Right atrium auricular region (tissue), 2 donors: ENCODE results near the gene CAD. TPM values are rescaled to one million over a fixed set of nuclear protein-coding genes. Genes with fewer than 3 reads are reported as not detected.

Source experiments
- DNase-seq: peaks from one replicate; pipeline ENCODE4 v3.0.0-alpha.2; 2019; ENCODE audit warnings: low spot score
- H3K27ac ChIP-seq, 2 donors: fragments of 200-600 bp; sonication (generic); 1 replicate in 1 of 2; 2 replicates in 1 of 2; pipeline ENCODE4 v1.5.1; 2016 to 2019
- H3K27me3 ChIP-seq, 2 donors: fragments of 200-600 bp; sonication (generic); one replicate each; pipeline versions ENCODE4 v1.5.1 to v1.6.0; 2017 to 2019
- H3K36me3 ChIP-seq: fragments of 200-600 bp; sonication (generic); one replicate; pipeline ENCODE4 v1.5.1; 2016
- H3K4me1 ChIP-seq, 2 donors: fragments of 200-600 bp; sonication (generic); one replicate each; pipeline versions ENCODE4 v1.5.1 to v1.6.0; 2017 to 2019
- H3K4me3 ChIP-seq, 2 donors: fragments of 200-600 bp; sonication (generic); 1 replicate in 1 of 2; 2 replicates in 1 of 2; pipeline ENCODE4 v1.5.1; 2017 to 2019; ENCODE audit warnings: mild to moderate bottlenecking in 1 of 2, moderate library complexity in 1 of 2
- H3K9me3 ChIP-seq, 2 donors: fragments of 200-600 bp; sonication (generic); one replicate each; pipeline ENCODE4 v1.5.1; 2019
- CTCF ChIP-seq, 2 donors: fragments of 200-600 bp; sonication (generic); IDR thresholded peaks; one replicate each; pipeline ENCODE4 v1.5.1; 2019; ENCODE audit warnings: antibody characterized with exemption in 2 of 2
- total RNA-seq, 2 donors: library from RNA; depleted of rRNA; stranded (reverse); fragments of >200 nt; gene quantifications; one replicate each; pipeline ENCODE4 v1.1.0, GENCODE V29; 2016

CAD gene
- total RNA-seq, 2 donors from 2014 or later, result 4.8 to 13.2 TPM

DNA sequence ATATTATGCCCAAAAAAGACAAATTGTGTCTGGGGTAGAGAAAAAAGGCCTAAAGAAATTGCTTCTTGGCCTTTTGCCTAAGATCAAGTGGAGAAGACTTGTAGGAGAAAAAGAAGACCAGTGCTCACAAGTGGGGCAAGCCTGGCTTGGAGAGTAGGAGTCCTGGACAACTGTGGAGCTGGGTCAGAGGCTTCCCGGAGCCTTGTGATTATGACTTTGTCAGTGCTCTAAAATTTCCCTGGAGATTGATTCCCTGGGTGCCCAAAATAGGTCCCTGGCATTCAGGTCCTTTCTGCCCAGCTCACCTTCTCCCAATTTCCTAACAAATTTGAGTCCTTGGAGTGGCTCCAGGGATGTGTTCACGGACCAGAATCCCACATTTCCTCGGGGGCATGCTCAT, 64.3 kb downstream of the CAD start:
- Histone ChIP-seq H3K27me3 (no peaks in the 10 kb centered on the region), H3K27ac (peak overlapping the region; percentile 84 to 96), H3K4me3 (no peak overlapping the region), H3K9me3 (no peaks in the 10 kb centered on the region), H3K36me3 (no peaks in the 10 kb centered on the region), H3K4me1 (peaks cover 0 to 19% of the 10 kb centered on the region in 2 donors)
- no peak for TF ChIP-seq CTCF (IDR thresholded peaks at IDR 0.05)
- DNase-seq, result no peak

DNA sequence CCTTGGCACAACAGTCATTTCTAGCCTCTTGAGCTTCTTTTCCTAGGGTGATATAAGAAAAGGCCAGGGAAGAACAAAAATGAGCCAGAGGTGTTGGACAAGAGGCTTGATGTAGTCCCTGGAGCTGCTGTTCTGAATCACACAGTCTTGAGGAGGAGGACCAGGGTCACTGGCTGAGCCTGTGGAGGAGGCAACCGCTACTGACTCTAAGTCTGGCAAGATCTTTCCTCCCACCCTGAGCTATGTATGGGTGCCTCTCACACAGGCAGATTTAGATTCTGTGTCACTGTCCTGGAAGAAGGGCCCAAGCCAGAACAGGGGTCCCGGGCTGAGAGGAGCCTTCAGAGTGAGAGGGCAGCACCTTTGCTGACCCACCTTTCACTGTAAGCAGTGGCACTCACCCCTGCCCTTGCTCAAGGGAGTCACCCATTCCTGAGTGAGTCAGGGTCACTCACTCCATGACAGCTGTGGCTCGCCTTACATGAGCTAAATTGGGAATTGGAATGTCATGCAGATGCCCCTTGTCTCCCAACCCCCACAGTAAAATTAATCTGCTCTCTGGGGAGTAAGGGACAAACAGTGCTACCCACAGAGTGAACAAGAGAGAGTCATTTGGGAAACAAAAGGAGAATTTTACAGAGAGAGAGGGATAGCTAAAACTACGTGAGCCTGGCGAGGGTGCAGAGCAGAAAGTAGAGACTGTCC, 64.8 kb downstream of the CAD start, which contains the start of gene TRIM54:
Gene TRIM54, plus strand, starts transcription at position 575 of the 705 bp plus-strand sequence. CDS start 303 bp downstream, outside the sequence.
- H3K27me3 ChIP-seq, result no peaks in the 10 kb centered on the region
- H3K27ac ChIP-seq, result peak within 1 kb of the TSS; percentile 84 to 96
- peaks cover 0 to 24% of the 10 kb centered on the region in 2 donors for H3K4me1 ChIP-seq
- H3K4me3 ChIP-seq, result peak within 1 kb of the TSS; percentile 48 to 65
- H3K9me3 ChIP-seq, result no peaks in the 10 kb centered on the region
- no peak for DNase-seq
- no peaks in the 10 kb centered on the region for H3K36me3 ChIP-seq
- no peak for TF ChIP-seq CTCF (IDR thresholded peaks at IDR 0.05)

- peak overlapping the region; percentile 84 to 96 for H3K27ac ChIP-seq
- no peaks in the 10 kb centered on the region for H3K27me3 ChIP-seq
- peaks cover 0 to 32% of the 10 kb centered on the region in 2 donors for H3K4me1 ChIP-seq
- H3K9me3 ChIP-seq, result no peaks in the 10 kb centered on the region
- peak overlapping the region; percentile 48 to 65 for H3K4me3 ChIP-seq
- TF ChIP-seq CTCF (IDR thresholded peaks at IDR 0.05), result no peak
- H3K36me3 ChIP-seq, result no peaks in the 10 kb centered on the region
- no peak for DNase-seq
These were observed 65.7 kb downstream of the CAD start for GRCh38 chr2:27282892-27283291.

- no peaks in the 10 kb centered on the region for H3K36me3 ChIP-seq
- H3K27me3 ChIP-seq, result no peaks in the 10 kb centered on the region
- peak overlapping the region; percentile 48 to 65 for H3K4me3 ChIP-seq
- peaks cover 0 to 42% of the 10 kb centered on the region in 2 donors for H3K4me1 ChIP-seq
- TF ChIP-seq CTCF (IDR thresholded peaks at IDR 0.05), result no peak
- no peak for DNase-seq
- no peaks in the 10 kb centered on the region for H3K9me3 ChIP-seq
- H3K27ac ChIP-seq, result peak overlapping the region; percentile 84 to 96
These were observed 67.8 kb downstream of the CAD start for GRCh38 chr2:27284996-27285395.

DNA sequence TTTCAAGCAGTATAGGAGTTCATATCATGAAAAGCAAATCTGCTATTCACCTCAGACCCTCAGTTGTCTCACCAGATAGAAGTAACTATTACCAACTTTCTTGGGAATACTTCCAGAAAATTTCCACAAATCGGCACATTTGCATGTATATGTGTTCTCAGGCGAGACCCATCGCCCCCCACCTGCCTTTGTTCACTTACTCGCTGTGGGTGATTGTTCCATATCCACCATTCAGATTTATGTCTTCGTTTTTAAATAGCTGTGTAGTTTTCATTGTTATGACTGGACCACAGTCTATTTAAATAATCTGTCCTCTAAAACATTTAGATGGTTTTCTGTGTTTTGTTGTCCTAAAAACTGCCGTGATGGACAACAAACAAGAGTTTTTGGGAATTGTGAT, 68.3 kb downstream of the CAD start:
- H3K4me1 ChIP-seq, result peaks cover 0 to 37% of the 10 kb centered on the region in 2 donors

More for the DNA sequence above, 68.3 kb downstream of the CAD start:
- no peak for TF ChIP-seq CTCF (IDR thresholded peaks at IDR 0.05)
- Histone ChIP-seq H3K4me3 (peak overlapping the region; percentile 48 to 65), H3K9me3 (no peaks in the 10 kb centered on the region), H3K36me3 (no peaks in the 10 kb centered on the region), H3K27me3 (no peaks in the 10 kb centered on the region), H3K27ac (peak overlapping the region in 1 of 2 donors; percentile 19)
- no peak for DNase-seq
